Chondrocyte (in vitro differentiated cells): ENCODE results near the gene FASN. TPM values are rescaled to one million over a fixed set of nuclear protein-coding genes. Genes with fewer than 3 reads are reported as not detected.

ENCODE experiments used
- DNase-seq: peaks from one replicate; pipeline ENCODE4 v3.0.0; 2021; ENCODE audit warnings: mixed read lengths, low spot score
- H3K27ac Mint-ChIP-seq: one replicate; pipeline ENCODE4 v1.8.0; 2021; ENCODE audit warnings: mild to moderate bottlenecking, moderate library complexity, mixed read lengths; ENCODE audit not compliant: unreplicated experiment
- H3K27me3 Mint-ChIP-seq: 2 replicates; pipeline ENCODE4 v1.8.0; 2021; ENCODE audit warnings: low read depth, mixed read lengths
- H3K36me3 Mint-ChIP-seq: 2 replicates; pipeline ENCODE4 v1.8.0; 2021; ENCODE audit warnings: low read depth, mixed read lengths
- H3K4me1 Mint-ChIP-seq: 2 replicates; pipeline ENCODE4 v1.8.0; 2021; ENCODE audit warnings: low read depth, mild to moderate bottlenecking, mixed read lengths
- H3K4me3 Mint-ChIP-seq: one replicate; pipeline ENCODE4 v1.8.0; 2021; ENCODE audit warnings: mild to moderate bottlenecking, moderate library complexity, mixed read lengths; ENCODE audit not compliant: unreplicated experiment
- H3K9me3 Mint-ChIP-seq: 2 replicates; pipeline ENCODE4 v1.8.0; 2021; ENCODE audit warnings: low read depth, mixed read lengths
- total RNA-seq: library from RNA; stranded (reverse); gene quantifications from 3 replicates; pipeline ENCODE4 v1.2.1, GENCODE V29; 2021
- TF ChIP-seq, protein P1 (sequence below): fragments of 200-600 bp; sonication (generic); IDR thresholded peaks from 2 replicates; pipeline ENCODE4 v1.5.0; 2021; ENCODE audit warnings: antibody characterized with exemption, mild to moderate bottlenecking, moderate library complexity

Gene FASN
- total RNA-seq, 1 donor from 2014 or later, result 141 TPM

DNA sequence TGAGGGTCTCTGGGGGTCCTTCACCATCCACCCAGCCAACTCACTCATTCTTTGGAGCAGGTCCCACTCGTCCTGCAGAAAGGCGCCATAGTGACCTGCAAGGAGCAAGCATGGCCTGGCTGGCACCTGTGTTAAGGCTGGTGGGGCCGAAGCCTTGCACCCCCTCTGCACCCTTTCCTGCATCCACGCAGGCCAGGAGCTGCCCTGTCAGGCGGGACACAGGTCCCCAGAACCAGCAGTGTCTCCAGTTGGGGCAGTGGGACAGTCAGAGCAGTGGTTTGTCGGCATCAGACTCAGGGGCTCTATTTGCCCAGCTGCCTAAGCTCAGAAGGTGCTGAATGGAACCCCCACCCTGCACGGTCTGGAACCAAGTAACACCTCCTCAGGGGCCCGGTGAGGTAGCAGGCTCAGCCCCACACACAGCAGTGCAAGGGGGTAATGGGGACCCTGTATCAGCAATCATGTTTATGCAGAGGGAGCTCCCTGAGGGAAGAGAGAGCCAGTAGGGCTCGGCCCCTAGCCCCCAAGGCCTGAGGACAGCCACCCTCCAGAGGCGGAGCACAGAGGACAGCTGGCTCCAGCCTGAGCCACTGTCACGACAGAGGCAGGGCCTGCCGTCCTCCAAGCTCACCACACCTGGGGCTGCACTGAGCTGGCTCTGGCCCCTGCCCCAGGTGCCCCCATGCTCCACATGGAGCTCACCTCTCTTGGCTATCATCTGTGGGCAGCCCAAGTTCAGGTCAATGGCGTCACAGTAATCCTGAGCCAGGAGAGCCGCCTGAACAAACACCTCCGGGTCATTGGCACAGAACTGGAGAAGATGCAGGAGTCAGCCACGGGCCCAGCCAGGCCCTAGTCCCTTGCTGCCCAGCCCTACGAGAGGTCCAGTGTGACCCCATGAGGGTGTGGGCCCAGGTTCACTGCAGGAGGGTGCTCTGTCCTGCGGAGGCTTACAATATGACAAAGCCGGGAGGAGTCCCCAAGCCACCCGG, 34.3 kb downstream of the FASN start:
- Mint-ChIP-seq H3K36me3 (peaks cover 2% of the 10 kb centered on the region), H3K27ac (no peak overlapping the region), H3K4me1 (peaks cover 15% of the 10 kb centered on the region), H3K4me3 (peak overlapping the region; percentile 64), H3K9me3 (no peaks in the 10 kb centered on the region), H3K27me3 (no peaks in the 10 kb centered on the region)
- TF ChIP-seq, protein P1, sequence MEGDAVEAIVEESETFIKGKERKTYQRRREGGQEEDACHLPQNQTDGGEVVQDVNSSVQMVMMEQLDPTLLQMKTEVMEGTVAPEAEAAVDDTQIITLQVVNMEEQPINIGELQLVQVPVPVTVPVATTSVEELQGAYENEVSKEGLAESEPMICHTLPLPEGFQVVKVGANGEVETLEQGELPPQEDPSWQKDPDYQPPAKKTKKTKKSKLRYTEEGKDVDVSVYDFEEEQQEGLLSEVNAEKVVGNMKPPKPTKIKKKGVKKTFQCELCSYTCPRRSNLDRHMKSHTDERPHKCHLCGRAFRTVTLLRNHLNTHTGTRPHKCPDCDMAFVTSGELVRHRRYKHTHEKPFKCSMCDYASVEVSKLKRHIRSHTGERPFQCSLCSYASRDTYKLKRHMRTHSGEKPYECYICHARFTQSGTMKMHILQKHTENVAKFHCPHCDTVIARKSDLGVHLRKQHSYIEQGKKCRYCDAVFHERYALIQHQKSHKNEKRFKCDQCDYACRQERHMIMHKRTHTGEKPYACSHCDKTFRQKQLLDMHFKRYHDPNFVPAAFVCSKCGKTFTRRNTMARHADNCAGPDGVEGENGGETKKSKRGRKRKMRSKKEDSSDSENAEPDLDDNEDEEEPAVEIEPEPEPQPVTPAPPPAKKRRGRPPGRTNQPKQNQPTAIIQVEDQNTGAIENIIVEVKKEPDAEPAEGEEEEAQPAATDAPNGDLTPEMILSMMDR, result no peak
- DNase-seq, result no peak

DNA sequence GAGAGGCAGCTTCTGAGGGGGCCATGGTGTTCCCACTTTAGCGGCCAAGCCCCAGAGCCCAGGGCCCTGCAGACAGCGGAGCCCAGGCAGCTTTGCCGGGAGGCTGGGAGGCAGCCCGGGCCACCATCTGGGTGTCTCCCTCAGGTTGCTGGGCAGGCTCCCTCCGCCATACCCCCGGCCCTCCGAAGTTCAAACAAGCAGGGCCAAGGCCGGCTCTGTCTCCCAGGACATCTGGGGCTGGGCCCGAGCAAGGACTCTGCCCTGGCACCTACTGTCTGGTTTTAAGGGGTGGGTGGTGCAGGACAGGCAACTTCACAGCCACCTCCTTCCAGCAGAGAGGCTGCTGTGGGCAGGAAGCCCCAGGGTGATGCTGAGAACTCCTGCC, 35.1 kb downstream of the FASN start:
- Mint-ChIP-seq H3K27me3 (no peaks in the 10 kb centered on the region), H3K9me3 (no peaks in the 10 kb centered on the region), H3K4me1 (peaks cover 15% of the 10 kb centered on the region), H3K4me3 (no peak overlapping the region), H3K27ac (no peak overlapping the region), H3K36me3 (peaks cover 3% of the 10 kb centered on the region)
- TF ChIP-seq, protein P1, result no peak
- DNase-seq, result no peak

DNA sequence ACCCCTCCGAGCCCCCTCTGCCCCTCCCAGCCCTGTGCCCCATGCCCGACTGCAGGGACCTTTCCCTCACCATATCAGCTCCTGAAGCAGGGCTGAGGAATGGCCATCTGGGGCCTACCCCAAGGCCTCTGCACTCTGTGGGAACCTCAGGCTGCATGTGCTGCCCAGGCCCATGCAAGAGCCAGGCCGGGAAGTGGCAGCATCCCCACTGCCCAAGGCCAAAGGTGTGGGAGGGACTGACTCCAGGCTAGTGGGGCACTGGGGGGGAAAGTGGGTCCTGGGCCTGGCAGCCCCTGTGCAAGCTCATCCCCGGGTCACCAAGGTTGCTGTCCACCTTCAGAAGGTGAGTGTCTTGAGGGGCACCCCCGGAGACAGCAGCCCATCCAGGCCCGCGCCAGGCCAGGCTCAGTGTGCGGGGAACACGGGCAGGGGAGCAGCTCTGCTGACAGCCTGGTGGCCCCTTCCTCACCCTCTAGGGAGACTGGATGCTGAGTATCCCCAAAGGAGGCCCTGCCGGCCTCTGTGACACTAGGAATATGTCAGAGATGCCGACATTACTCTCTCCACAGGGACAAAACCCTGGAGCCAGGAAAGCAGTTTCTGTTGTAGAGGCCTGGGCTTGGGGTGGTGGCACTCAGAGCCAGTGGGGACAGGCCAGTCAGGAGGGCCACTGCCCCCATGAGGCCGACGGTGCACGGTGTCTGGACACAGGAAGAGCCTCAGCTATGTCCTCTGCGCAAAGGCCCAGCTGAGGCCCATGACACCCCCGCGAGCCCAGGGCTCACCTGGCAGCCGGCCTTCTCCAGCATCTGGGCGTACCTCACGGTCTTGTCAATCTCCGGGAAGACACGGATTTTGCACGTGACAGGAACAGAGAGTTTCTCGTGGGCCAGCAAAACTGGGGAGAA, 35.7 kb downstream of the FASN start:
- Mint-ChIP-seq H3K9me3 (no peaks in the 10 kb centered on the region), H3K27ac (no peak overlapping the region), H3K4me3 (no peak overlapping the region), H3K27me3 (no peaks in the 10 kb centered on the region), H3K36me3 (peaks cover 3% of the 10 kb centered on the region), H3K4me1 (peaks cover 15% of the 10 kb centered on the region)
- TF ChIP-seq, protein P1, result no peak
- no peak for DNase-seq

DNA sequence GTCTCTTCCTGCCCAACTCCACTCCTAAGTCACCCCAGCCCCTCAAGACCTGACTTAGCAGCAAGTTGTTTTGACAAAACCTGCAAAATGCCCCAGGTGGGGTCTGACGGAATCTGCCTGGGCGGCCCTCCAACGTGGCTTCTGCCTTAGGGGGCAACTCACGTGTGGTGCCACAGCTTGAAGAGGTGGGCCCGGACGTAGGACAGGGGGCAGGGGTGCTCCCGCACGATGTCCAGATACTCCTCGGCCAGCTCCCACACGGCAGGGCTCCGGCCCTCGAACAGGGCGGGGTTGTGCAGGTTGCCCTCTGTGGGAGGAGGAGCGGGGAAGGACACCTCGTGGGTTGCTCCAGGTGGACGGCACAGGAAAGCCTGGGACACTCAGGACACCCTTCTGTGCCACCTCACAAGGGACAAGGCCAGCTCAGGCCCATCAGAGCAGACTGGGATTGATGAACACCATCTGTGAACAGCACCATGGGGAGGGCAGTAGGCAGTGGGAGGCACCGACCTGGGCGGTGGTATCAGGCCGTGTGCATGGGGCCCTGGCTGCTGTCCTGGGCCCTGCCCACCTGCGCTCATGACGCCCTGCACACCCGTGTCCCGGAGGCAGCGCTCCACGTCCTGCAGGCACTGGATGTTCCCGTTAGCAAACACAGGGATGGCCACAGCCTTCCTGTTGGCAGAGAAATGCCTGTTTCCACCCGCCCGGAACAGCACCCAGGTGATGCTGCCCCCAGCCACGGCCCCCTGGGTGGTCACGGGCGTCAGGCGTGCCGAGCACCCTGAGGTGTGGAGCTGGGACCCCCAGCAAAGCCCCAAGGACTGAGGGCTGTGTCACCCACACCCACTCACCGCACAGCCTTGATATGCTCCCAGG, 36.8 kb downstream of the FASN start:
- no peak overlapping the region for H3K27ac Mint-ChIP-seq
- H3K27me3 Mint-ChIP-seq, result no peaks in the 10 kb centered on the region
- TF ChIP-seq, protein P1, result no peak
- H3K36me3 Mint-ChIP-seq, result peaks cover 3% of the 10 kb centered on the region
- H3K9me3 Mint-ChIP-seq, result no peaks in the 10 kb centered on the region
- no peak for DNase-seq
- H3K4me3 Mint-ChIP-seq, result no peak overlapping the region
- H3K4me1 Mint-ChIP-seq, result peaks cover 12% of the 10 kb centered on the region
